Endometrial microvascular endothelial cells (primary cell): ENCODE results near the gene IQCM. TPM values are rescaled to one million over a fixed set of nuclear protein-coding genes. Genes with fewer than 3 reads are reported as not detected.

Experiments
- in situ Hi-C: cut with HindIII; loops from 2 replicates; pipeline ENCODE4 v1.10.0; 2017; ENCODE audit warnings: low sequenced_read_pairs, low pct_unique_long_range_greater_than_20kb; ENCODE audit errors: inconsistent ontology term
- total RNA-seq: library from RNA; depleted of rRNA; stranded (reverse); fragments of >200 nt; gene quantifications from one replicate; pipeline ENCODE4 v1.2.3, GENCODE V29; 2015; ENCODE audit errors: inconsistent ontology term

IQCM gene
- not detected for total RNA-seq

- in situ Hi-C loops = no loop called here
Measured at GRCh38 chr4:149815743-149816142, at the start of gene IQCM. IQCM (minus strand) TSS chr4:149815843; CDS start chr4:149742691, 73,152 bp downstream.

GRCh38 chr4:149857446-149857845 is 41.8 kb upstream of the IQCM start:
- in situ Hi-C loops = no loop called here

- in situ Hi-C loops = no loop called here
Measured at GRCh38 chr4:149845743-149846142, 30.1 kb upstream of the IQCM start.

- in situ Hi-C loops = no loop called here
Measured at GRCh38 chr4:149841686-149842085, 26.0 kb upstream of the IQCM start.

GRCh38 chr4:149838036-149838435 is 22.4 kb upstream of the IQCM start:
- in situ Hi-C loops = no loop called here

GRCh38 chr4:149836546-149836945 is 20.9 kb upstream of the IQCM start:
- in situ Hi-C loops = no loop called here

GRCh38 chr4:149835280-149835679 is 19.6 kb upstream of the IQCM start:
- in situ Hi-C loops = no loop called here

GRCh38 chr4:149831656-149832208 is 16.1 kb upstream of the IQCM start:
- in situ Hi-C loops = no loop called here

- in situ Hi-C loops = no loop called here
Measured at GRCh38 chr4:149830823-149831222, 15.2 kb upstream of the IQCM start.

GRCh38 chr4:149825336-149825735 is 9.7 kb upstream of the IQCM start:
- in situ Hi-C loops = no loop called here

- in situ Hi-C loops = no loop called here
Measured at GRCh38 chr4:149823769-149824221, 8.2 kb upstream of the IQCM start.

GRCh38 chr4:149801416-149801815 is 14.2 kb downstream of the IQCM start:
- in situ Hi-C loops = no loop called here

- in situ Hi-C loops = no loop called here
Measured at GRCh38 chr4:149799546-149799945, 16.1 kb downstream of the IQCM start.

GRCh38 chr4:149796381-149796780 is 19.3 kb downstream of the IQCM start:
- in situ Hi-C loops = no loop called here

GRCh38 chr4:149795256-149795655 is 20.4 kb downstream of the IQCM start:
- in situ Hi-C loops = no loop called here

- in situ Hi-C loops = no loop called here
Measured at GRCh38 chr4:149794352-149794751, 21.3 kb downstream of the IQCM start.

- in situ Hi-C loops = no loop called here
Measured at GRCh38 chr4:149793459-149793858, 22.2 kb downstream of the IQCM start.

GRCh38 chr4:149791851-149792250 is 23.8 kb downstream of the IQCM start:
- in situ Hi-C loops = no loop called here

GRCh38 chr4:149790172-149790907 is 25.3 kb downstream of the IQCM start:
- in situ Hi-C loops = no loop called here

- in situ Hi-C loops = no loop called here
Measured at GRCh38 chr4:149788300-149788699, 27.3 kb downstream of the IQCM start.
